HG03108 (cell line): ENCODE results near the gene AGAP3.
"Not testable (repeated sequence)": the region's sequence is repeated elsewhere in the genome, so short reads cannot be mapped to it uniquely, and the experiment has no call there.

Experiments
- ATAC-seq: cut with Tn5 transposase; IDR thresholded peaks from one replicate; pipeline ENCODE4 v1.9.1; 2021; ENCODE audit warnings: moderate library complexity; ENCODE audit not compliant: unreplicated experiment

AGAP3 gene

GRCh38 chr7:151085691-151086620 lies at the start of gene AGAP3:
Gene AGAP3, plus strand, starts transcription at chr7:151086475. Its CDS starts 267 bp downstream, at chr7:151086742.
- peak; percentile 37 for ATAC-seq

- ATAC-seq: peak; percentile 56
Observed at GRCh38 chr7:151038951-151039849, 47.1 kb upstream of the AGAP3 start.

GRCh38 chr7:151039850-151040548 lies 46.3 kb upstream of the AGAP3 start:
- ATAC-seq: no peak

- no peak for ATAC-seq
Observed at GRCh38 chr7:151040616-151041375, 45.5 kb upstream of the AGAP3 start.

- not testable (repeated sequence) for ATAC-seq
Observed at GRCh38 chr7:151043449-151043848, 42.8 kb upstream of the AGAP3 start.

- ATAC-seq: no peak
Observed at GRCh38 chr7:151043959-151044358, 42.3 kb upstream of the AGAP3 start.

- ATAC-seq: no peak
Observed at GRCh38 chr7:151045262-151045661, 41.0 kb upstream of the AGAP3 start.

- no peak for ATAC-seq
Observed at GRCh38 chr7:151045967-151046366, 40.3 kb upstream of the AGAP3 start.

- ATAC-seq: no peak
Observed at GRCh38 chr7:151046603-151047573, 39.4 kb upstream of the AGAP3 start.

- no peak for ATAC-seq
Observed at GRCh38 chr7:151047976-151048815, 38.1 kb upstream of the AGAP3 start, which contains the start of gene ASIC3. Gene ASIC3, plus strand, starts transcription at chr7:151048531. Its CDS starts 355 bp downstream, at chr7:151048886.

GRCh38 chr7:151048911-151049463 lies 37.3 kb upstream of the AGAP3 start:
- ATAC-seq: no peak

GRCh38 chr7:151051108-151051507 lies 35.2 kb upstream of the AGAP3 start:
- ATAC-seq: no peak

- no peak for ATAC-seq
Observed at GRCh38 chr7:151053096-151053495, 33.2 kb upstream of the AGAP3 start.

- no peak for ATAC-seq
Observed at GRCh38 chr7:151053751-151054150, 32.5 kb upstream of the AGAP3 start.

- ATAC-seq: no peak
Observed at GRCh38 chr7:151056283-151056665, 30.0 kb upstream of the AGAP3 start.

GRCh38 chr7:151056666-151057505 lies 29.4 kb upstream of the AGAP3 start:
- no peak for ATAC-seq

- peak; percentile 4 for ATAC-seq
Observed at GRCh38 chr7:151057506-151057988, 28.7 kb upstream of the AGAP3 start, which contains the start of gene CDK5. Gene CDK5, minus strand, starts transcription at chr7:151057897. Its CDS starts 49 bp downstream, at chr7:151057848.
